HL-60 (cell line): ENCODE data around the gene RGL4.

Experiments used
- CTCF ChIP-seq: IDR thresholded peaks from one replicate; pipeline ENCODE4 v1.5.1; 2011; ENCODE audit warnings: low read length, control low read depth, inconsistent platforms; ENCODE audit not compliant: insufficient read depth
- GABPA ChIP-seq: IDR thresholded peaks from 2 replicates; pipeline ENCODE4 v1.6.1; 2012; ENCODE audit warnings: low read depth
- POLR2AphosphoS5 ChIP-seq: IDR thresholded peaks from 2 replicates; pipeline ENCODE4 v1.6.1; 2012; ENCODE audit warnings: low read depth
- REST ChIP-seq: IDR thresholded peaks from 2 replicates; pipeline ENCODE4 v1.6.1; 2012; ENCODE audit warnings: low read depth; ENCODE audit not compliant: insufficient replicate concordance
- SPI1 ChIP-seq: IDR thresholded peaks from 2 replicates; pipeline ENCODE4 v1.6.1; 2012; ENCODE audit warnings: low read depth, mild to moderate bottlenecking, borderline replicate concordance

GRCh38 chr22:23652286-23652685 is 38.5 kb upstream of the RGL4 start:
- TF ChIP-seq CTCF, result no peak
- TF ChIP-seq GABPA, result no peak
- TF ChIP-seq POLR2AphosphoS5, result no peak
- TF ChIP-seq REST, result no peak
- no peak for TF ChIP-seq SPI1
